Stimulated activated CD4-positive, alpha-beta T cell treated with anti-CD3 and anti-CD28 coated beads, Interleukin-12 subunit alpha, Interleukin-12 subunit beta, amount 100 ng/mL, for 24 hours (primary cell): ENCODE data around the gene PIEZO1.
"Not testable (repeated sequence)": the region's sequence is repeated elsewhere in the genome, so short reads cannot be mapped to it uniquely, and the experiment has no call there.

Experiments used
- DNase-seq, 2 experiments: peaks; one replicate each; pipeline ENCODE4 v3.0.0-alpha.2; 2020; ENCODE audit warnings: low read depth in 2 of 2

PIEZO1 gene

DNA sequence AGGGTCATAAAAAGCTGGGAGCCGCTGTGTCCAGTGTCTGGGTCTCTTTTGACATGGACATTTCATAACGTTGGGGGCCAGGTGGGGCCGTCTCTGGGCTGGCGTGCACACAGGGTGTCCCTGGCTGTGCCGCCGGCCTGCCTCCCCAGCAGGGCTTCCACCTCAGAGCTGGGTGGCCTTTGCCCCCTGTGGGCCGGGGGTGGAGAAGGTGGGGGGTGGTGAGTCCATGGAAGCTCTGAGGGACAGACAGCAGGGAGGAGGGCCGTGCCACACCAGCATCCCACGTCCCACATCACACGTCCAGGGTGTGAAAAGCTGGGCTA is 97.8 kb downstream of the PIEZO1 start:
- DNase-seq: no peak

DNA sequence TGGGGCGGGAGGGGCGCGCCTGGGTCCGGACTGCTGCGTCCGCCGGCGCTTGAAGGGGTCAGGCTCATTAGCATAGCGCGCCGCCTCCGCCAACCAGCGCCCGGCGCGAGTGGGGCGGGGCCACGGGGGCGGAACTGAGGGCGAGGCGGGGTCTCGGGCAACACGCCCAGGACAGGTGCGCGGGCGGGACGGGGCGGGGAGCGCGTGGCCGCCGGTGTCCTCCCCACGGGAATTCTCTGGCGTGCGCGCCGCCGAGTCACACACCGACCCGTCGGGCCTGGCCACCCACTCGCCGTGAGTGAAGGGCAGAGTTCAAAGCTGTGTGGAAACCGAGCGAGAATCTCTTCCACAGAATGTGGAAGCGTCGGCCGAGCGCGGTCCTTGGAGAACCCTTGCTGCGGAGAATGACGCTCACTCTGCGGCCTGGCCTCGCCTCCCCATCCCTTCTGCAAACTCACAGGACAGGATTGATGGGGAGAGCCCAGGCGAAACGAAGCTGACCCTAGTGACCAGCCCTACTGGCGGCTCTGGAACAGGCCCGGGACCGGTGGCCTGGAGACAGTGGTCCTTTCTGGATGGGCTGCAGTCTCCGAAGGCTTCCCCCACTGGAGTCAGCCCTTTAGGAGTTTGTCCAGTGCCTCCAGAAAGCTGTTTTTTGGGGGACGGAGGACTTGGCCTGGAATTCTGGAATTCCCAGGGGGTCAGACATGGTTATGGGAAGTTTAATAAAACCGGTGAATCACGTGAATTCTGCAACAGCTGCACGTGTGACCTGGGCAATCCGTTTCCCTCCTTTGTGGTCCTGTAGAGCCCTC is 98.4 kb downstream of the PIEZO1 start, which contains the start of gene SNAI3:
Gene SNAI3, minus strand, starts transcription at position 69 of the 815 bp plus-strand sequence. CDS start 101 bp downstream, outside the sequence.
- peak; percentile 67 to 87 for DNase-seq

DNA sequence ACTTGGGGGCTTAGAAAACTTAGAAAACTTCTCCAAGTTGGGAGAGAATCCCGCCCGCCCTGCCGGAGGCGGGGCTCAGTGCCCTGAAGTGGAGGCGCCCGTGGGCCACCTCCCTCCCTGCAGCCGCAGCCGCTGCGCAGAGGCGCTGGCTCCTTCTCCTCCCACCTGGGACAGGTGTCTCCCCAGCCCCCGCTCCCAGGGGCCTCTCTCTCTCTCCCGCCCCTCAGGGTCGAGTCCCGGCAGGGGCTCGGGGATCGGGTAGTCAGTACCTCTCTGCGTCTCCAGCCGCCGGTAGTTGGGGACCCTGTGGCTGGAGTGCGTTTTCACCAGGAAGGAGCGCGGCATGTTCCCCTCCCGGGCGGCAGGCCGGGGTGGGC is 99.0 kb downstream of the PIEZO1 start:
- DNase-seq: no peak

DNA sequence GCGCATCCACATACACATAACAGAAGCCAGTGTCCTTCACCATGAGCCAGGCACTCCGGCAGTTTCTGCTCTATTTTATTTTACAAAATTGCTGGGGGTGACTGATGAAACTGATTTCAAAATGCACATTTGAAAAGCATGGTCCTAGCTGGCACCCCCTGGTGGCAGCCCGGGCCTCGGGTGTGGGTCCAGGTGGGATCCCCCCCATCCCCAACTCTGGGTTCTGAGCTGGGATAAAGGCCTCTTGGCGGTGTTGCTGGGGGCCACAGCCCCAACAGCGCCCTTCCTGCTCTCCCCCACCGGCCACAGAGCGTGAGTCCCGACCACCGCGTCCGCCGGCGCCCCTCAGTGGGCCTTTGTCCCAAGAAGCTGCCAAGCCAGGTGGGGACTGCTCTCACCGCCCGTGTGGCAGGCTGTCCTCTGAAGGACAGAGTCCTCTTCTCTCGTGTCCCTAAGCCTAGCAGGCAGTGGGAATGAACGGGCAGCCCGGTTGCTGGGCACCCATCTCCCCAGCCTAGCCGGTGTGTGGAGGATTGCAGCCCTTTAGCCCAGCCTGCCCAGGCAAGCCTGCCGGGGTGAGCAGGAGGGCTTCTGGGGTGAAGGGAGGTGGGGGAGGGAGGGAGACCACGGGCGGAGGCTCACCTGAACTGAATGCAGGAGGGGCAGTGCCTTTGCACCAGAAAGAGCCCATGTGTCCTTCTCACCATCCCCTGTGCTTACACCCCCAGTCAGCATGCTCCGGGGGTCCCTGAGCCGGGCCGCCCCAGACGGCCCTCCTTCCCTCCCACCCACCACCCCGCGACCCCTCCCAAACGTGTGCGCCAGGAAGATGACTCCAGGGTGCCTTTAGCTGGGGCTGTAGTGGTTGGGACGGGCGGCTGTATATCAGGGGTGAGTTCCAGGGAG is 99.6 kb downstream of the PIEZO1 start:
- DNase-seq: peak in 1 of 2 experiments; percentile 54

DNA sequence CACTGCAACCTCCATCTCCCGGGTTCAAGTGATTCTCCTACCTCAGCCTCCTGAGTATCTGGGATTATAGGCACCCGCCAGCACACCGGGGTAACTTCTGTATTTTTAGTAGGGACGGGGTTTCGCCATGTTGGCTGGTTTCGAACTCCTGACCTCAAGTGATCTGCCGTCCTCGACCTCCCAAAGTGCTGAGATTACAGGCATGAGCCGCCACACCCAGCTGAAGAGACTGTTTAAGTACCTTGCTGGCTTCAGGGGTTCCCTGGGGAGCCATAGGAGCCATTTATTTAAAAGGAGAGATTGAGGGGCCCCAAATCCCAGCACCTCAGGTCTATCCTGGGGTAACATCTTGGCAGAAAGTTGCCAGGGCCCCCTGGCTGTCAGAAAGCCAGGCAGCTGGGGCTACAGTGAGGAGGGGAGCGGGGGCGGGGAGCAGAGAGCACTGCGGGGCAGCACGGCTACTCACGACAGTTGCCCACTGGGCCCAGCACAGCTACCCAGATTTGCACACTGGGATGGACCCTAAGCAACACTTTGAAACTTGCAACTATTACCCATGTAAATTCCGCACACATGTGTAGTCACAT is 100.4 kb downstream of the PIEZO1 start:
- no peak for DNase-seq

DNA sequence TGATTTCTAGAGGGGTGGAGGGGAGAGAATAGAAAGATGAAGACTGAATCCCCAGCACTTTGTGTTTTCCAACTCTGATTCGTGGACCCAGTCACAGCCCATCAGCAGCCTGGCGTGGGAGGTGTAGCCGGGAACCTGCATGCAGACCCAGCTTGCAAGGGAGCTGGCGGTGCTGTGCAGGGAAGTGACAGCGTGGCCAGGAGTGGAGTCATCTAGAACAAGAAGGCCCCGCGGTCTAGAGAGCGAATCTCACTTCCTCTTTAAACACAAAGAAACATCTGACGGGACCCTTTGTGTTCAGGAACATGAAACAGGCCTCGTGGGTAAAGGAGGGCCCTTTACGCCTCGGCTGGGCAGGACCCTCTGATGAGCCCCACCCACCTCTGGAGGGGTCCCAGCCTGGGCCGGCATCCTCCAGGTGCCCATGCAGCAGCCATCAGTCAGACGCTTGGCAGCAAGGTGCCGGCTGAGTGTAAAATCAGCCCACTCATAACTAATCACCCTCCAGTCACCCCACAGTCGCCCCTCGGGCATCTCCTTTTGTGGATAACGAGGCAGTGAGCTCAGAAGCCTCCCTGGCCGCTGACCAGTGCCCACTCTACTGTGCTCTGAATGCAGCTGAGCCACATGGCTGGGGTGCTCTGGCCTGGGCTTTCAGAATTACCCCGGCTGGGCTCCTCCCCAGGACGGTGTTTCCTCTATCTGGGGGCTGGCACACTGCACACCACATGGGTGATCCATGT is 103.1 kb downstream of the PIEZO1 start:
- peak in 1 of 2 experiments; percentile 59 for DNase-seq

DNA sequence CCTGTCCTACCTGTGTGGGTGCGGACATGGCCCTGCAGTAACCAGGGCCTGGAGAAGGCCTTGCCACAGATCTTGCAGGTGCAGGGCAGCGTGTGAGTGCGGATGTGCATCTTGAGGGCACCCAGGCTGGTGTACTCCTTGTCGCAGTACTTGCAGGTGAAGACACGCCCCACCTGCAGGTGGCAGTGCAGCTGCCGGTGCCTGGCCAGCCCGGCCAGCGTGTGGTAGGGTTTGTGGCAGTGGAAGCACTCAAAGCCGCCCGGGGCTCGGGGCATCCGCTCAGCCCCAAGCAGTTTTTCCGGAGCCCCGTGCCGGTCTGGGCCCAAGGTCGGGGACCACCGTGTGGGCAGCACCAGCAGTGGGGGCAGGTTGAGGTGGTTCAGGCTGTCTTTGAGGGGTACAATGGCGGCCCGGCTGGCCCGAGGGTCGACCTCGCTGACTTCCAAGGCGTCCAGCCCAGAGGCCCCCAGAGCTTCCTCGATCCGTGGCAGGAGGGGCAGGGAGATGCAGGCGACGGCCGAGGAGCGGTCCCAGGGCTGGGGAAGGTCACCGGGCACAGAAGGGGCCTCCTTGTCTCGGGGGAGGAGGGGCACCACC is 103.8 kb downstream of the PIEZO1 start:
- no peak for DNase-seq

DNA sequence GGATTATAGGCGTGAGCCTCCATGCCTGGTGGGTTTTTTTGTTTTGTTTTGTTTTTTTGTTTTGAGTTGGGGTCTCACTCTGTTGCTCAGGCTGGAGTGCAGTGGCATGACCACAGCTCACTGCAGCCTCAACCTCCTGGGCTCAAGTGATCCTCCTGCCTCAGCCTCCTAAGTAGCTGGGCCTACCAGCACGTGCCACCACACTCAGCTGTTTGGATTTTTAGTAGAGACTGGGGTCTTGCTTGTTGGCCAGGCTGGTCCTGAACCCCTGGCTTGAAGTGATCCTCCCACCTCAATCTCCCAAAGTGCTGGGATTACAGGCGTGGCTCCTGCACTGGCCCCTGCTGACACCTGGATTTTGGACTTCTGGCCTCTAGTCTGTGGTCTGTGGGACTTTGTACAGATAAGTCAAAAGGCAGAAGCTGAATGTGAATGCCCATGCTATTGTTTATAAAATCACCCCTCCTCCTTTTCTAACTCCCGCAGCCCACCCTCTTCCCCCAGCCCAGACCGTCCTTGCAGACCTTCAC is 104.4 kb downstream of the PIEZO1 start:
- DNase-seq: no peak

DNA sequence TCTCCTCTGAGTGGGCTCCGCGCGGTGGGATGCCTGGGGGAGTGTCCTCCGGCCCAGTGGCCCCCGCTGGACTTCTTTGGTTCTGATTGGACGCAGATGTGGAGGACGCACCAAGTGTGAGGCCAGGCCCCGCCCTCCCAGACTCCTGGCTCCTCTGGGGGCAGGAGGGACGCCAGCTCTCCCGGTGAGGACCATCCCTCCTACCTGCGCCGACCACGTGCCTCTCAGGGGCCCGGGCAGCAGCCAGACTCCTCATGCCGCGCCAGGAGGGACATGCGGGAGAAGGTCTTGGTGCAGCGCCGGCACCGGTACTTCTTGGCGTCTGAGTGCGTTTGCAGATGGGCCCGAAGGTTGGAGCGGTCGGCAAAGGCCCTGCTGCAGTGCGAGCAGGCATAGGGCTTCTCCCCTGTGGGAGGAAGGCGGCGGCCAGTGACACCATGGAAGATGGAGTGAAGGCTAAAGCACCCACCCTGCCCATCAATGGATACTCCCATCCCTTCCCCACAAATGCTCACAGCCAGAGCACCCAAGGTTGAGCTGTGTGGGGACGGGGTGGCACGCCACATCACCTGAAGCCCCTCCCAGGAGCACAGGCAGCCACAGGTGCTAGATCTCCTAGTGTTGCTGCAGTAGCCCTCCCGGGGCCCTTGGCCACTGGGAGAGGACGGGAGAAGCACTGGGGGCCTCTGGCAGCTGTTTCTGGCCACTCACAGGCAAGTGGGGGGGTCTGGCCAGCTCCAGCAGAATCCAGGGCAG is 106.6 kb downstream of the PIEZO1 start:
- DNase-seq: no peak

DNA sequence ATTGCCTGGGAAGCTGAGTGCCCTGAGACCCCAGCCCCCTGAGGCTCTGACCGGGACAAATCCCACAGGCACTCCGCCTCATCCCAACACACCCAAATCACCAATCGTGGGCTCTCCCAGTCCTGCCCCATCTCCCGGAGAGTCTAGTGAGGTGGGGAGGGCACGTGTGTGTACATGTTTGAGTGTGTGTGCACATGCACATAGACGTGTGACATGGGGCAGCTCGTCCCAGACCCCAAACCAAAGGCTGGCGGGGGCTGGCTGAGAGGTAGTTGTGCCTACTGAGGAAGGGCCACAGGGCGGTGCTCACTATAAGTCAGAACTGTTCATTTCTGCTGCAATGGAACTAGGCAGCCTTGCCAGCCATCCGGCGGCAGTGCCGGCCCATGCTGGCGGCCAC is 107.3 kb downstream of the PIEZO1 start:
- DNase-seq: no peak

DNA sequence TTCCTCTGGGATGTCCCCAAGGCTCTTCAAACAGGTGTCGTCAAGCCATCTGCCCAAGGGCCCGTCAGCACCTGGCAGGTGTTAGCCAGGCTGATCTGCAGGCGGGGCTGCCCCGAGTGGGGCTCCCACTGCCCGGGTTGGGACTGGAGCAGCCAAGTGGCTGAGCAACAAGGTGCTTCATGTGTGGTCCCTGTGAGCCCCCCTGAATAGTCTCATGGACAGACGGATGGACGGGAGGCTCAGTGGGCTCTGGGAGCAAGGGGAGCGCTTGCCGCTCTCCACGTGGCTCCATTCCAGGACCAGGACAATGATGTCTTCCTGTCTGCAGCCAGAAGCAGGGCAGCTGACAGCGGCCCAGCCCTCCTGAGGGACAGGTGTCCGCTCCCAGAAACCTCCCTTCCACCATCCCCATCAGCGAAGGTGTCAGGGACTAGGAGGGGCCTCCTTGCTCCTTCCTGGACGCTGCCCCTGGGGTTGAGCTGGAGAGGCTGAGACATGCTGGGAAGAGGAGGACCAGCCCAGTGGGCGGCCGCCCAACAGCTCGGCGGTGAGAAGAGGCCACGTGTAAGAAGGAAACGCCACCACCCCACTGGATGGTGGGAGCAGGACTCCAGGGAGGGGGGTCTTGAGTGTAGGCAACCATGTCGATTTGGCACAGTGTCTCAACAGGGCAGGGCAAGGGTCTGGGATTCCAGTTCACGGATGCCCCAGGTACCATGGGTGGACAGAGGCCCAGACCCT is 108.3 kb downstream of the PIEZO1 start:
- no peak for DNase-seq

DNA sequence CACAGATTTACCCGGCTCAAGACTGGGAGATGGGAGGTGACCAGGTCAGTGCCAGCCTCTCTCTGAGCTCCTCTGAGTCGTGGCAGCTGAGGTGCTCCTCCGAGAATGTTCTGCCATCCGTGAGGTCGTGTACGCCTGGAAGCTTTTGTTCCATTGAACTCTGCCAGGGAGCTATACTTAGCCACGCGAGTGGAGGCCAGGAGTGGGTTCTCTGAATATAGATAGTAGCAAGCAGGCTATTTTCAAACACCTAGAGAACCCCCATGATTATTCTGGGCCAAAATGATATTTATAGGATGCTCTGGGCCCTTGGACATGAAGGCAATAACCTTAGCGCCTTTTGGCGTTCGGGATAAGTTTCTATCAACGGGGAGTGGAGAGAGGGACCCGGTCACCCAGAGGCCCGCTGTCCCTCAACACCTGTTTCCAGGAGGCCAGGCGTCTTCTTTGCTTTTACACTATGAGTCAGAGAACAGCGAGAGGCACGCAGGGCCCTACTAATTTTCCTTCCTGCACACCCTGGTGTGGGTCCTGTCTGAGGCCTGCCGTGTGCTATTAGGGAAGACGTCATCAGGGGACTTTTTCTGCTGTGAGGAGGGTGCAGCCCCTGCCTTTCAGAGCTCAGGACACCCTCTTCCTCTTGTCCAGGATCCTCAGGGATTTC is 111.2 kb downstream of the PIEZO1 start:
- no peak for DNase-seq

DNA sequence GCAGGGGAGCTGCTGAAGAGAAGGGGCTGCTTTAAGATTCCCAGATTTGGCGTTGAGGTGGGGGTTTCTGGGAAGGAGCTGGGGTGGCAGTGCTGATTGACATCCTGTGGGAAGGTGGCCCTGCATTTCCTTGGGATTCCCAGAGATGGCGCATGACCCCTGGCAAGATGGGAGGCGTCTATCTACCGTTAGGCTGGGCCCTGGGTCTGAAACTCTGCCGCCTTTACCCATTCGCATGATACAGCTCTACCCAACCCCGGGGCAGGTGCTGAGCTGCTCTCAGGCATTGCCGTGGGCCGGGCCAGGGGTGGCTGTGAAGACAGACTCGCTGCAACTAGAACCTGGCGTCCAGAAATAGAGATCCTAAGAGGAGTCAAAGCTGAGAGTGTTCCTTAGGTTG is 112.2 kb downstream of the PIEZO1 start:
- no peak for DNase-seq

DNA sequence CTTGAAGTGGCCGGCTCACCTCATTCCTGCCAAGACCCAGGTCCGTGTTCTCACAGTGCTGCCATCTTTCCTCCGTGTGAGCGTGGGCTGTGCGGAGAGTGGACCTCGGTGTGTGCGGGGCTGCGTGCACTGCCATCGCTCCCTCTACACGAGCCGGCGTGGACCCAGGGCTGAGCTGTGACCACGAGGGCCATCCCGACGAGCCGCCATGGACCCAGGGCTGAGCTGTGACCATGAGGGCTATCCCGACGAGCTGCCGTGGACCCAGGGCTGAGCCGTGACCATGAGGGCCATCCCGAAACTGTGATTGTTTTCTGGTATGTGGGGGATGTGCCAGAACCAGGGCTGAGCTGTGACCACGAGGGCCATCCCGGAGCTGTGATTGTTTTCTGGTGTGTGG is 113.2 kb downstream of the PIEZO1 start:
- no peak for DNase-seq

DNA sequence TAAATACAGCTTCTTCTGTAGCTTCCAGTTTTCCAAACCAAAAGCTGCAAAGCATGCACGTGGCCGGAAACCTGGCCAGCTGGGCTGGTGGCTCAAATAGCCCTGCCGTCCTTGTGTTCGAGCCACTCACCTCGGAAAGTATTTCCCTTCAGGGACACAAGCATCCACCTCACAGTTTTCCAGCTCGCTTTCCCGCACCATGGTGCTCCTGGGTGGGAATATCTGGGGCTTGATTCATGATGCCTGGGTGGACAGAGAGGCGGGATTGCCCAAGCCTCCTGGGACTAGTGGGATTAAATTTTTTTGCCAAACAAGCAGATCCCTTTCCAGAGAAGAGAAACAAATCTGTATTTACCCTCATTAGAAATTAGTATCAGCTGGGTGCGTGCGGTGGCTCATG is 115.0 kb downstream of the PIEZO1 start:
- DNase-seq: no peak

DNA sequence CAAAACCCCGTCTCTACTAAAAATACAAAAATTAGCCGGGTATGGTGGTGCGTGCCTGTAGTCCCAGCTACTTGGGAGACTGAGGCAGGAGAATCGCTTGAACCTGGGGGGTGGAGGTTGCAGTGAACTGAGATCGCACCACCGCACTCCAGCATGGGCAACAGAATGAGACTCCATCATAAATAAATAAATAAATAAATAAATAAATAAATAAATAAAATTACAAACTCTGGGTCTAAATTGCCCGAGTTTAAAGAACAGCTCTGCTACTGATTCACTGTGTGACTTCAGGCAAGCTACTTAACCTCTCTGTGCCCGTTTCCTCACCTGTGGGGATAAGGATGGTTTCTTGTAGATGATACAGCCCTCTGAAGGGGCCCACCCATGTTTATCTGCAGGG is 115.5 kb downstream of the PIEZO1 start:
- DNase-seq: not testable (repeated sequence)

DNA sequence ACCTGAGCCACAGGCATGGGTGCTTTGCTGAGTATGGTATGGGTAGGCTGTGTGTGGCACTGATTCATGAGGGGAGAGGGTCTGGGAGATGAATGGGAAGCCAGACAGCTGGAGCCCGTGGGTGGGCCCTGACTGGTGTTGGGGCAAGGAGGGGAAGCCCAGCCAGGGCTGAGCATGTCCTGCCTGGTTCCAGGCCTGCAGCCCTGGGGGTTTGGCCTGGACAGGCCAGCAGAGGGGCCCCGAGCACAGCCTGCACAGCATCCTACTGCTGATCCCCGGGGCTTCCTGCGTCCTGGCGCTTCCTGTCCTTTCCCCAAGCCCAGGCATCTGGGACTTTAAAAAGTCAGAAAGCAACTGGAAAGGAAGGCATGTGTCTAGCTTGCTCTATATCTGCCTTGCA is 117.6 kb downstream of the PIEZO1 start:
- no peak for DNase-seq

DNA sequence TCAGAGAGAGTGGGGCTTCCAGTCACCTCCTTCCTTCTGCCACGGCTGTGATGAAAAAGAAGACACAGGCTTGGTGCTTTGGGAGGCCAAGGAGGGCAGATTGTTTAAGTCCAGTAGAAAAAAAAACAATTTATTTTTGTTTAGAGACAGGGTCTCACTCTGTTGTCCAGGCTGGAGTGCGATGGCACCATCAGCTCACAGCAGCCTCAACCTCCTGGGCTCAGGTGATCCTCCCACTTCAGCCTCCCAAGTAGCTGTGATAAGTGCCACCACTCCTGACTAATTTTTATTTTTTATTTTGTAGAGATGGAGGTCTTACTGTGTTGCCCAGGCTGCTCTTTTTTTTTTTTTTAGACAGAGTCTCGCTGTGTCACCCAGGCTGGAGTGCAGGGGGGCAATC is 119.5 kb downstream of the PIEZO1 start:
- no peak for DNase-seq
